ENCODE data around the gene CDC14B.
"Not testable (repeated sequence)": the region's sequence is repeated elsewhere in the genome, so short reads cannot be mapped to it uniquely, and the experiment has no call there.

CDC14B gene

DNA sequence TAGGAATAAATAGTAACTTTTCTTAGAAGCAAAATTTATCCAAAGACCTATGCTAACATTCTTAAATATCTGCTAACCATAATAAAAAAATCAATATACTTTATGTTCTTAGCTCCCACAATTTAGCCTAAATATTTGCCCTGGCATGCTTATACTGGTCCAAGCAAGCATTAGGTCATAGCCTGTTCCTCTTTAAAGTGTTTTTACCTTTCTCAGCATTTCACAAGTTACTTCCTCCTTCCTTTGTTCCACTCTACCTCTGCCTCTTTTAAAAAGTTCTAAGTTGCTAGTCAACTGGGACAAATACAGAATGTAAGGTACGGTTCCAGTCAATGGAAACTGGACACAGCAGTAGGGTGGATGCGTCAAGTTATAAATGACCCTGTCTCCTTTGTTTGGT is 37.4 kb downstream of the CDC14B start:
- DNase-seq, result not testable (repeated sequence)

- DNase-seq, result no peak
These were observed 37.9 kb downstream of the CDC14B start for GRCh38 chr9:96581786-96582185.

GRCh38 chr9:96581301-96581700 is 38.3 kb downstream of the CDC14B start:
- no peak for DNase-seq

DNA sequence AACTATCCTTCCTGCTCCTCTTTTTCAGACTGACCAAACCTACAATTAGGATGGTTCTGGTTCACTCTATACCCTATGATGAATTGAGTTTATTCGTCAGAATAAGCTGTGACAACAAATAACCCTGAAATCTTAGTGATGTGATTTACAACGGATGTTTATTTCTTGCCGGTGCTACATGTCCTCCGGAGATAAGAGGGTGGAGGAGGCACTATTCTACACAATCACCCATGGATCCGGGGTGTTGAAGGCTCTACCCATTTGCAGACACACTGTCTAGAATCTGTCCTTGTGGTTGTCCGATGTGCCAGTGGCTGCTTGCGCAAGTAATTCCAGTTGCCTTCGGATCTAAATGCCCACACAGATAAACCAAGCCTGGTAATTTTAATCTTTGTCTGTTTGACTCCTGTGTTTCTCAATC is 44.7 kb downstream of the CDC14B start:
- DNase-seq, result no peak

DNA sequence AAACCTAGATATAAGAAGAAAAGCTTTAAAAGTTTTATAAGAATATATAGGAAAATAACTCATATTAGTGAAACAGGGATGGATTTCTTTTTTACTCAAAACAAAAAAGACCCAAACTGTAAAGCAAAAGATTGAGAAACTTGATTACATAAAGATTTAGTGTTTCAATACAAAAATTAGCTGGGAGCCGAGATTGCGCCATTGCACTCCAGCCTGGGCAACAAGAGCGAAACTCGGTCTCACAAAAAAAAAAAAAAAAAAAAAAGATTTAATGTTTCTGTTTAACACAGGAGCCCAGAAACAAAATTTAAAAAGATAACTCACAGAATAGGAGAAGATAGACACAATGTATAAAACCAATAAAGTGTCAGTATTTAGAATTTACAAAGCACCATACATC is 45.2 kb downstream of the CDC14B start:
- no peak for DNase-seq

GRCh38 chr9:96567203-96567700 is 52.4 kb downstream of the CDC14B start:
- DNase-seq, result no peak

GRCh38 chr9:96566498-96567202 is 53.0 kb downstream of the CDC14B start:
- peak; percentile 84 for DNase-seq

DNA sequence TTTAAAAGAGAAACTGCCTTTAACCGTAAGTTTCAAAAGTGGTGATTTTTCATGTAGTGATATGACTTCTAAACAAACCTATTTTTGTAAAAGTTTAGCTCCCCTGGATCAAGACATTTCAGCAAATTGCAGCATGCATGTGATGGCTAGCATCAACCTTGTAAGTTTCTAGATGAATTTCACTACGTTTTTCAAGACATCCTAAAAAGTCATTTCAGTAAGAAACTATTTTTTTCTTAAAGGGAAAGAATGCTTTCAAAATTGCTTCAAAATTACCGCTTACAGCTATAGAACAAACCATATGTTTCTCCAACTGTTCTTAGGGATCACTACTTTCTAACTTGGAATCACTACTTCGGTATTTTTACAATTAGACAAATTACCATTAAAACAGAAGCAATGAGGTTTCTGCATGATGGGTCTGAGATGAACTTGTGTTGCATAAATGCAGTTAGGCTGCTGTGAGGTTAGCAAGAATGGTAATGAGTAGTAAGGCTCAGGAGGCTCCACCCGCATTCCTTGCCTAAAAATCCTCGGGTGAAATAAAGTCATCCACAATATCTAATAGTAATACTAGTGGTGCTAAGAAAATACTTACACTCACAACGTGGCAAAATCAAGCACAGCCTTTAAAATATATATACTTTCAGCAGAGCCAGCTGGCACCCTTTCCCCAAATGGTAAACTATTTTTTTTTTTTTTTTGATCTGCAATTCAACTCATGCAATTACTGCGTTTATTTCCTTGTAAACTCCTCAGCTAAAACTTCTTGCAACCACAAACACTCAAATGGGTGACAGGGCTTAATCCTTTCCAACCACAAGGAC is 53.8 kb downstream of the CDC14B start:
- no peak for DNase-seq

GRCh38 chr9:96564217-96564616 is 55.4 kb downstream of the CDC14B start:
- DNase-seq, result no peak

DNA sequence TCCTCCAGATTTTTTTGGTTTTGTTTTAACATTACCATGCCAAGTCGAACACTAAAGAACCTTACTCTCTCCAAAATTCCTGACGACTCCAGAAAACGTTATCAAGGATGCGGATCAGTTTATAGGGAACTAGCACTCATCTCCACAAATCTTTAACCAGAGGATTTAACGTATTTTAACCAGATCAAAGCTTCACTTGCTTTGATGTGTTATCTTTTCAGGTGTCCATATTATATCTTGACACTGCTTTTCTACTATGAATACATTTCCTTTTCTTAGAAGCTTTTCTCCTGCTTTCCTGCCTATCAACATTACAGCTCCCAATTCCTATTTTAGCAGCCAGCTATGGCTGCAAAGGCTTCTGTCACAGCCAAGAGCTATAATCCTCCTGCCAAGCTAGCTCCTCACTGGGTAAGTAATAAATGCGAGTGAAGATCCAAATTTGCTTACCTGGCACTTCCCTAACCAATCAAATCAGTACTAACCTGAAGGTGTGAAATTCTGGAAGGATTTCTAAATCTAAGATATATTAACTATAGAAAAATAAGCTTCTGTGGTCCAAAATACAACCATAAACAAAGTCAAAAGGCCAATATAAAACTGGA is 60.2 kb downstream of the CDC14B start:
- no peak for DNase-seq

GRCh38 chr9:96557921-96558320 is 61.7 kb downstream of the CDC14B start:
- no peak for DNase-seq

- DNase-seq, result no peak
These were observed 62.8 kb downstream of the CDC14B start for GRCh38 chr9:96556701-96557461.

DNA sequence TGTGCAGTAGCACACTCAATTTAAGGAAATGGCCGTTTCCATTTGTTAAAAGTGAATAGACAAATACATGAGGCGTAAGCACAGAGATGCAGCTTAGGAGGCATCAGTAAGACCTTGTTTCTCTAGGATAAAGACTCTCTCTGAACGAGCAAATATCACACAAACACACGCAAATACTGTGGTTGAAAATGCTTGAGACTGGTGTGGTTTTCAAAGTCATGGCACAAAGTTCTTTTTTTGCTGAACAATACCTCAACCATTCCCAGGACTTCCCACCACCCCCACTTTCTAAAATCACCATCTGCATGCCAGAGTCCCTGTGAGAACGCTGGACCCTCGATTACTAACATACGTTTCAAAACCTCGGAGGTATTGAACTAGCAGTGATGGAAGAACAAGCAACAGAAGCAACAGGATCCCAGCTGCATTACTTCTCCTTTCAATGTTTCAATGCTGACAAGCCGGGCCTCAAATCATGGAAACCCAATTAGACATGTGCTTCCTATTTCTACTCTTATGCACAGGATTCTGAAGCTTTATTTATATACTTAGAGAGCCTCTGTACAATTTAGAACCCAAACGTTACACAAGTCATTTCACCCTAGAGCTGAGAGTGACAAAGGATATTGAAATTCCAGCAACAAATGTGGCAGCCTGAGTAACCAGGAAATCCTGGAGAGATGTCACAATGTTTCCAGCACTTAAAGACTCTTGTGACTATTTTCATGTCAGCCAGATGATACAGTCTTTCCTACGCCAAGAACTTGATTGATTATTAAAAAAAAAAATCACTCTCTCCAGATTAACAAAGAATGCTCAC is 63.9 kb downstream of the CDC14B start:
- no peak for DNase-seq

- no peak for DNase-seq
These were observed 64.7 kb downstream of the CDC14B start for GRCh38 chr9:96554801-96555566.

GRCh38 chr9:96554326-96554725 is 65.3 kb downstream of the CDC14B start:
- no peak for DNase-seq

- no peak for DNase-seq
These were observed 66.6 kb downstream of the CDC14B start for GRCh38 chr9:96553070-96553469.

GRCh38 chr9:96551403-96551802 is 68.2 kb downstream of the CDC14B start:
- DNase-seq, result no peak

DNA sequence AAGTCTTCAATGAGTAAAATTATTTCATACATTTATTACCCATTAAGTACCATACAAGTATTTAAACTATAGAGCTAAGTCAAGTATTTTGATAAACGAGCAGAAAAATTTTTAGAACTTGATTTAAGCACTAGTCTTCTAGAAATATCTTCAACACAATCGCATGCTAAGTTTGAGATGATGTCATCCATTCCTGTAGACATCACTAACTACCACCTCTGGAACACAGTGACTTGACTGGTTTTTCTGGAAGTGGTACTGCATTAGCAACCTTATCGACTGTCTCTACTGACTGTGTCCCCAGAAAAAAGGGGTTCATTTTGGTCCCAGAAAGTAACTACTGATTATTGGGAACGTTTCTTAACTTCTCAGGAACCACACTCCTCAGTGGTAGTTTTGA is 69.0 kb downstream of the CDC14B start:
- DNase-seq, result no peak

DNA sequence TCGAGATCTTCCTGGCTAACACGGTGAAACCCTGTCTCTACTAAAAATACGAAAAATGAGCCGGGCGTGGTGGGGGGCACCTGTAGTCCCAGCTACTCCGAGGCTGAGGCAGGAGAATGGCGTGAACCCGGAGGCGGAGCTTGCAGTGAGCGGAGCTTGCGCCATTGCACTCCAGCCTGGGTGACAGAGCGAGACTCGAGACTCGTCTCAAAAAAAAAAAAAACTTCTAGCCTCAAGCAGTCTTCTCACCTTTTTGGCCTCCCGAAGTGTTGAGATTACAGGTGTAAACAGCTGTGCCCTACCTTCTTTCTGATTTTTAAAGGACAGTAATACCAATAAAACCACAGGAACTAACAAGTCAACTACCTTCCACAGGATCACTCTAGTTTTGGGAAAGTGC is 76.5 kb downstream of the CDC14B start:
- not testable (repeated sequence) for DNase-seq

DNA sequence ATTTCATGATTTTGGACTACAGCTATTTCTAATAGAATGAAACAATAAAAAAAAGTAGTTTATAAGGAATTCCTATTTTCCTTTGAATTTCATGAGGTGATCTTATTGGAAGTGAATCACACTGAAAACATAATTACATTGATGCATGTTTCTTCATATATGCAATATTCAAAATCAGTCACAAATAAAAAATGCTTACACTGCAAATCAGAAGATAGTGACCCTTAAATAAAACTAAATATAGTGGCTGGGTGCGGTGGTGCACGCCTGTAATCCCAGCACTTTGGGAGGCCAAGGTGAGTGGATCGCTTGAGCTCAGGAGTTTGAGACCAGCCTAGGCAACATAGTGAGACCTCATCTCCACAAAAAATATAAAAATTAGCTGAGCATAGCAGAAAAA is 79.5 kb downstream of the CDC14B start:
- DNase-seq, result no peak

DNA sequence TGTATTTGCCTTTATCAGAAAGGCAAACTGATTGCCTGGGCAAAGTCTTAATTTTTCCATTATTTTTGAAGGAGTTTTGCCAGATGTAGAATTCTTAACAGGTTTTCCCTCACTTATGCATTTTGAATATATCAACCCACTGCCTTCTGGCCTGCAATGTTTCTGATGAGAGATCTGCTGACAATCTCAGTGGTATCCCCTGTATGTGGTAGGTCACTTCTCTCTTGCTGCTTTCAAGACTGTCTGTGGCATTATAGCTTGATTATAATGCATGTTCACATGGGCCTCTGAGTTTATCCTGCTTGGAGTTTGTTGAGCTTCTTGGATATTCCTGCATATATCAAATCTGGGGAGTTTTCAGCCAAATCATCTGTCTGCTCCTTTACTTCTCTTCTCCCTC is 87.5 kb downstream of the CDC14B start:
- DNase-seq, result no peak
